Endothelial cell of umbilical vein (primary cell): Measurements from ENCODE around the gene SAA2. TPM values are rescaled to one million over a fixed set of nuclear protein-coding genes. Genes with fewer than 3 reads are reported as not detected.
"Not testable (repeated sequence)": the region's sequence is repeated elsewhere in the genome, so short reads cannot be mapped to it uniquely, and the experiment has no call there.

ENCODE experiments used
- BruUV-seq: library from RNA; stranded (reverse); fragments of 400-500 nt; replicated peaks from 2 replicates; lab custom pipeline; 2021; lab: Mats Ljungman, UMichigan
- CTCF ChIA-PET: fragments of 300-600, 350-600 bp; sonication (Branson Sonifier 250); formaldehyde crosslinking; loops from one replicate; lab custom pipeline; 2021; ENCODE audit warnings: antibody characterized with exemption, inconsistent platforms; lab: Charles Lee
- POLR2A ChIA-PET: fragments of 300-600, 350-600 bp; sonication (Branson Sonifier 250); formaldehyde crosslinking; loops from one replicate; lab custom pipeline; 2021; ENCODE audit warnings: antibody characterized with exemption, inconsistent platforms; lab: Charles Lee
- DNase-seq: peaks from one replicate; pipeline ENCODE4 v3.0.0-alpha.2; 2011; ENCODE audit warnings: low read depth, low spot score
- FAIRE-seq: peaks from 2 replicates; lab custom pipeline; 2011; peaks lifted over from hg19 to GRCh38; lab: Jason Lieb, UNC
- H2AFZ ChIP-seq: 2 replicates; pipeline ENCODE4 v1.6.0; 2012; ENCODE audit warnings: low read depth, low read length, control low read depth, inconsistent platforms
- H3K27ac ChIP-seq: 2 replicates; pipeline ENCODE4 v1.5.1; 2011; ENCODE audit warnings: low read depth, mild to moderate bottlenecking, control low read depth, low read length, moderate library complexity; ENCODE audit not compliant: insufficient read depth
- H3K27me3 ChIP-seq, 2 experiments: 2 replicates each; pipeline versions ENCODE4 v1.6.0 to v1.6.1; 2011; ENCODE audit warnings: low read length in 2 of 2, mixed read lengths in 1 of 2; ENCODE audit not compliant: control insufficient read depth in 2 of 2, insufficient read depth in 2 of 2
- H3K36me3 ChIP-seq, 2 experiments: 2 replicates in 1 of 2; 3 replicates in 1 of 2; pipeline ENCODE4 v1.5.1; 2011; ENCODE audit warnings: low read length in 2 of 2, mild to moderate bottlenecking in 1 of 2, moderate library complexity in 1 of 2; ENCODE audit not compliant: control insufficient read depth in 2 of 2, insufficient read depth in 2 of 2; ENCODE audit errors: extremely low read depth in 1 of 2
- H3K4me1 ChIP-seq: 3 replicates; pipeline ENCODE4 v1.5.1; 2011; ENCODE audit warnings: mild to moderate bottlenecking, low read length; ENCODE audit not compliant: control insufficient read depth, insufficient read depth; ENCODE audit errors: extremely low read depth
- H3K4me2 ChIP-seq: 2 replicates; pipeline ENCODE4 v1.6.1; 2011; ENCODE audit warnings: low read length, control low read depth, mixed read lengths; ENCODE audit not compliant: insufficient read depth
- H3K4me3 ChIP-seq, 3 experiments: fragments of 200-600 bp in 1 of 3; sonication (generic), shearing (Covaris generic) in 1 of 3; replicated peaks in 1 of 3; 2 replicates each; pipeline ENCODE4 v1.5.1; 2011 to 2016; ENCODE audit warnings: control low read depth in 3 of 3, low read length in 3 of 3, mild to moderate bottlenecking in 2 of 3, inconsistent platforms in 1 of 3, low read depth in 1 of 3, moderate library complexity in 1 of 3; ENCODE audit not compliant: insufficient read depth in 1 of 3
- H3K79me2 ChIP-seq: 2 replicates; pipeline ENCODE4 v1.6.0; 2012; ENCODE audit warnings: low read length, inconsistent platforms; ENCODE audit not compliant: control insufficient read depth, insufficient read depth
- H3K9ac ChIP-seq: replicated peaks from 2 replicates; pipeline ENCODE3; 2011; ENCODE audit warnings: low read length, control low read depth; ENCODE audit not compliant: insufficient read depth; ENCODE audit errors: extremely low read depth
- H3K9me1 ChIP-seq: replicated peaks from 3 replicates; pipeline ENCODE4 v1.6.0; 2011; ENCODE audit warnings: mild to moderate bottlenecking, low read length; ENCODE audit not compliant: control insufficient read depth, insufficient read depth; ENCODE audit errors: extremely low read depth
- H3K9me3 ChIP-seq: replicated peaks from 2 replicates; pipeline ENCODE4 v1.5.1; 2012; ENCODE audit warnings: low read length, inconsistent platforms; ENCODE audit not compliant: control insufficient read depth, insufficient read depth
- H4K20me1 ChIP-seq: replicated peaks from 2 replicates; pipeline ENCODE3; 2011; ENCODE audit warnings: mild to moderate bottlenecking, low read length; ENCODE audit not compliant: control insufficient read depth, insufficient read depth; ENCODE audit errors: extremely low read depth
- EZH2 ChIP-seq: IDR thresholded peaks from 2 replicates; pipeline ENCODE4 v1.6.1; 2012; ENCODE audit warnings: borderline replicate concordance, low read depth, mild to moderate bottlenecking, moderate library complexity, low read length, inconsistent platforms; ENCODE audit not compliant: severe bottlenecking
- FOS ChIP-seq: IDR thresholded peaks from 2 replicates; pipeline ENCODE4 v1.6.1; 2011; ENCODE audit warnings: mild to moderate bottlenecking, low read length, moderate library complexity, borderline replicate concordance; ENCODE audit not compliant: insufficient read depth
- GATA2 ChIP-seq: IDR thresholded peaks from 2 replicates; pipeline ENCODE4 v1.7.0; 2011; ENCODE audit warnings: low read depth, mild to moderate bottlenecking, moderate library complexity, mixed read lengths, low read length; ENCODE audit not compliant: insufficient read length, insufficient read depth
- JUN ChIP-seq: IDR thresholded peaks from 2 replicates; pipeline ENCODE4 v1.6.1; 2011; ENCODE audit warnings: borderline replicate concordance, low read depth; ENCODE audit not compliant: insufficient read length, insufficient read depth
- MYC ChIP-seq: IDR thresholded peaks from one replicate; pipeline ENCODE4 v1.6.1; 2011; ENCODE audit warnings: mild to moderate bottlenecking, low read depth, low read length
- POLR2A ChIP-seq: IDR thresholded peaks from 2 replicates; pipeline ENCODE4 v1.6.1; 2012; ENCODE audit warnings: low read depth, mild to moderate bottlenecking, control low read depth, low read length
- POLR2AphosphoS5 ChIP-seq: IDR thresholded peaks from 2 replicates; pipeline ENCODE4 v1.6.1; 2012; ENCODE audit warnings: low read depth, mild to moderate bottlenecking, control low read depth, low read length, moderate library complexity; ENCODE audit not compliant: insufficient read depth
- dilution Hi-C: fragments of 300-500 bp; cut with MboI; formaldehyde crosslinking; loops from one replicate; pipeline ENCODE4 v1.15.0; 2019; ENCODE audit warnings: low sequenced_read_pairs; ENCODE audit not compliant: extremely low pct_ligation_motif_present
- intact Hi-C: fragments of 100-400 bp; cut with micrococcal nuclease; formaldehyde crosslinking; loops from one replicate; pipeline ENCODE4 v1.10.0; 2022
- polyA plus RNA-seq, 4 experiments: library from polyadenylated mRNA; depleted of rRNA in 3 of 4; stranded (reverse) in 3 of 4; unstranded in 1 of 4; fragments of >200 nt; gene quantifications; 2 replicates each; pipeline versions ENCODE4 v1.2.1 to v1.2.3, GENCODE V29; 2011 to 2012; ENCODE audit warnings: missing spikeins in 1 of 4
- total RNA-seq: library from RNA; stranded (reverse); gene quantifications from 2 replicates; pipeline ENCODE4 v1.2.3, GENCODE V29; 2021
- TF ChIP-seq, protein P1 (sequence below), 2 donors: IDR thresholded peaks; 1 replicate in 1 of 2; 2 replicates in 1 of 2; pipeline ENCODE4 v1.5.1; 2011; ENCODE audit warnings: low read length in 2 of 2, mild to moderate bottlenecking in 2 of 2, moderate library complexity in 2 of 2, control low read depth in 1 of 2, inconsistent platforms in 1 of 2, low read depth in 1 of 2; ENCODE audit not compliant: insufficient read depth in 1 of 2; ENCODE audit errors: extremely low read depth in 1 of 2
- TF ChIP-seq, protein P2 (sequence below): IDR thresholded peaks from 2 replicates; pipeline ENCODE4 v1.6.1; 2011; ENCODE audit not compliant: insufficient read depth, insufficient read length

Gene SAA2
- total and polyA plus RNA-seq, 2 donors (not counting 3 experiments of a cell fraction or from before 2014, with no cell fraction given) = not detected

DNA sequence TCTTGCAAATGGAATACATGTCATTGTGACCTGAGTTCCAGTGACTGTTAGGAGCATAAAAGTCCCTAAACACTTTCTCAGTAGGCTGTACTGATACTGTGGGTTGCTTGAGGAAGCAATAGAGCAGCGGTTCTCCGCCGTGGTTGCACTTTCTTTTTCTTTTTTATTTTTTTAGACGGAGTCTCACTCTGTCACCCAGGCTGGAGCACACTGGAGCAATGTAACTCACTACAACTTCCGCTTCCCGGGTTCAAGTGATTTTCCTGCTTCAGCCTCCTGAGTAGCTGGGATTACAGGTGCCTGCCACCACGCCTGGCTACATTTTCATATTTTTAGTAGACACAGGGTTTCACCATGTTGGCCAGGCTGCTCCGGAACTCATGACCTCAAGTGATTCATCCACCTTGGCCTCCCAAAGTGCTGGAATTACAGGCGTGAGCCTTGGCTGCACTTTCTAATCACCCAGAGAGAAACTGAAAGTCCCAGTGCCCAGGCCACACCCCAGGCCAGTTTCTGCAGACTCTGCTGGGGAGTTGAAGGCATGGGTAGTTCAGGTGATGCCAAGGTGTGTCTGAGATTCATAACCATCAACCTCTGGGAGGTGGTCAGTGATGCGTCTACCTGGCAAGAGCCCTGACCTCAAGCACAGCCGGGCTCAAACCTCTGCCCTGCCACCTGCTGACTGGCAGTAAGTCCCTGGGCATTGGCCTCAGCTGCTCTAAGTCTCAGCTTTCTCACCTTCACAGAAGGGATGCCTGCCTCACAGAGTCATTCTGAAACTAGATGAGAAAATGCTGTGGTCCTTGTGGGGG lies 1.9 kb downstream of the SAA2 start:
- H4K20me1 ChIP-seq, H3K4me2 ChIP-seq, H3K9me3 ChIP-seq, H3K27ac ChIP-seq, H3K36me3 ChIP-seq, H3K79me2 ChIP-seq, H2AFZ ChIP-seq, H3K27me3 ChIP-seq, H3K4me3 ChIP-seq, POLR2A ChIA-PET, dilution Hi-C loops, H3K9me1 ChIP-seq, H3K4me1 ChIP-seq, H3K9ac ChIP-seq, BruUV-seq, DNase-seq, CTCF ChIA-PET: not testable (repeated sequence)
- intact Hi-C loops = loop anchor here (10.0 kb wide), 1 partner anchor 278 kb away; the partner anchor contains the start of gene TSG101
- peak; percentile 59 for FAIRE-seq

DNA sequence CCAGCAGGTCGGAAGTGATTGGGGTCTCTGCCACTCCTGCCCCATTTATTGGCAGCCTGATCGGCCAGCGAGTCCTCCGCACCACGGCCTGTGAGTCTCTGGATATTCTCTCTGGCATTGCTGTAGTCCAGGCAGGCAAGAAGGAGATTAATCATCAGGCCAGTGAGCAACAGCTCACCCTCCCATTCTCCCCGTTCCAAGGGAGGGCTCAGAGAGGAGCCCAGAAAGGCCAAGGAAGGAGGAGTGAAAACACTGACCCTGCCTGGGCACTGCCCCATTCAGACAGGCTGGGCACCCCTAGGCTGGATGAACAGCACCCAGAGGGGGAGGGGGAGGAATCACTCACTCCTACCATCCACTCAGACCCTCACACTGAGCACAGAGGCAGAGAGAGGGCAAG lies 3.1 kb downstream of the SAA2 start:
- H3K9ac ChIP-seq = no peak overlapping the region
- H3K27ac ChIP-seq = no peak overlapping the region
- H3K79me2 ChIP-seq = no peaks in the 10 kb centered on the region
- TF ChIP-seq EZH2 (no peak), GATA2 (no peak), MYC (no peak), POLR2AphosphoS5 (no peak), POLR2A (no peak), JUN (no peak), FOS (no peak)
- TF ChIP-seq, protein P1, sequence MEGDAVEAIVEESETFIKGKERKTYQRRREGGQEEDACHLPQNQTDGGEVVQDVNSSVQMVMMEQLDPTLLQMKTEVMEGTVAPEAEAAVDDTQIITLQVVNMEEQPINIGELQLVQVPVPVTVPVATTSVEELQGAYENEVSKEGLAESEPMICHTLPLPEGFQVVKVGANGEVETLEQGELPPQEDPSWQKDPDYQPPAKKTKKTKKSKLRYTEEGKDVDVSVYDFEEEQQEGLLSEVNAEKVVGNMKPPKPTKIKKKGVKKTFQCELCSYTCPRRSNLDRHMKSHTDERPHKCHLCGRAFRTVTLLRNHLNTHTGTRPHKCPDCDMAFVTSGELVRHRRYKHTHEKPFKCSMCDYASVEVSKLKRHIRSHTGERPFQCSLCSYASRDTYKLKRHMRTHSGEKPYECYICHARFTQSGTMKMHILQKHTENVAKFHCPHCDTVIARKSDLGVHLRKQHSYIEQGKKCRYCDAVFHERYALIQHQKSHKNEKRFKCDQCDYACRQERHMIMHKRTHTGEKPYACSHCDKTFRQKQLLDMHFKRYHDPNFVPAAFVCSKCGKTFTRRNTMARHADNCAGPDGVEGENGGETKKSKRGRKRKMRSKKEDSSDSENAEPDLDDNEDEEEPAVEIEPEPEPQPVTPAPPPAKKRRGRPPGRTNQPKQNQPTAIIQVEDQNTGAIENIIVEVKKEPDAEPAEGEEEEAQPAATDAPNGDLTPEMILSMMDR (IDR thresholded peaks at IDR 0.05; ENCODE audit: extremely low read depth in 1 of 2, insufficient read depth in 1 of 2, low read depth in 1 of 2, low read length in 2 of 2) = no peak
- TF ChIP-seq, protein P2, sequence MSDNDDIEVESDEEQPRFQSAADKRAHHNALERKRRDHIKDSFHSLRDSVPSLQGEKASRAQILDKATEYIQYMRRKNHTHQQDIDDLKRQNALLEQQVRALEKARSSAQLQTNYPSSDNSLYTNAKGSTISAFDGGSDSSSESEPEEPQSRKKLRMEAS = no peak
- intact Hi-C loops (loop anchor here (10.0 kb wide), 1 partner anchor 279 kb away; the partner anchor contains the start of gene TSG101), dilution Hi-C loops (no loop called here)
- FAIRE-seq (no peak), DNase-seq (no peak)
- H4K20me1 ChIP-seq = no peaks in the 10 kb centered on the region
- H3K9me3 ChIP-seq = no peaks in the 10 kb centered on the region
- no peak overlapping the region for H3K4me3 ChIP-seq
- no peak overlapping the region for H2AFZ ChIP-seq
- H3K27me3 ChIP-seq = peaks cover 2 to 5% of the 10 kb centered on the region in 2 experiments
- H3K4me1 ChIP-seq = no peaks in the 10 kb centered on the region
- H3K4me2 ChIP-seq = no peak overlapping the region
- POLR2A ChIA-PET = no interaction called here
- H3K36me3 ChIP-seq = no peaks in the 10 kb centered on the region
- CTCF ChIA-PET = no interaction called here
- H3K9me1 ChIP-seq = no peaks in the 10 kb centered on the region
- no TSS peak for BruUV-seq
